Mammary epithelial cell (primary cell): ENCODE data around the gene RAG1.

Experiments
- CTCF ChIP-seq, 2 donors: IDR thresholded peaks in 1 of 2; conservative IDR thresholded peaks in 1 of 2; 2 replicates each; pipeline ENCODE4 v1.5.1; 2011 to 2012; ENCODE audit warnings: inconsistent platforms in 2 of 2, low read length in 2 of 2, mild to moderate bottlenecking in 2 of 2, control low read depth in 1 of 2, low read depth in 1 of 2; ENCODE audit not compliant: insufficient read depth in 1 of 2; ENCODE audit errors: extremely low read depth in 1 of 2
- EZH2 ChIP-seq: IDR thresholded peaks from 2 replicates; pipeline ENCODE4 v1.6.1; 2012; ENCODE audit warnings: low read length, inconsistent platforms, borderline replicate concordance

GRCh38 chr11:36602135-36602534 is 34.3 kb downstream of the RAG1 start:
- TF ChIP-seq CTCF (conservative IDR thresholded peaks at IDR 0.05 in 1 of 2, IDR thresholded peaks at IDR 0.05 in 1 of 2; ENCODE audit: extremely low read depth in 1 of 2, insufficient read depth in 1 of 2, low read depth in 1 of 2, low read length in 2 of 2) (no peak), EZH2 (no peak)
